ENCODE data around the gene WBP2. TPM values are rescaled to one million over a fixed set of nuclear protein-coding genes. Genes with fewer than 3 reads are reported as not detected.

Gene WBP2
- total RNA-seq, 1 donor from 2014 or later = 17.9 TPM

DNA sequence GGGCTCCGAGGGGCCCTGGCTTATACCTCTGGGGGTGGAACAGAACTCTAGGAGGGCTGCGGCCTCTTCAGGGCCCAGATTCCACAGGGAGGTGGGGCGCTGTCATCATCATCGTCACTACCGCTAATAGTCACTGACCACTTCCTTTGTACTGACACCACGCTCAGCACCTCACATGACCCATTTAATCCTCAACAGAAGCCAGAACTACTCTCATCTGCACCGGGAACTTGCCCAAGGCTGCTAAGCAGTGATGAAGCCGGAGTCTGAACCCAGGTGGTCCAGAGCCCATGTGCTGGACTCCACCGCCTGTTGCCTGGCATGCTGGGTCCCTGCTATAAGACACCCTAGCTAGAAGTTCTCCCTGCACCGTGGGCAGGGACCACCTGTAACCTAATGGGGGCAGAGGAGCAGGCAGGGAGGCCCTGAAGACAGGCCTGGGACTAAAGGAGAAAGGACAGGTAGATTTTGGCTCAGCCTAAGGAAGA is 22.9 kb downstream of the WBP2 start:
- Histone ChIP-seq H3K27me3 (ENCODE audit: control insufficient read depth, insufficient read depth, low read length) (no peaks in the 10 kb centered on the region), H3K36me3 (ENCODE audit: control insufficient read depth, insufficient read depth, low read length) (peaks cover 3% of the 10 kb centered on the region), H3K4me3 (ENCODE audit: low read depth, low read length) (no peak overlapping the region)
- FAIRE-seq (no peak), DNase-seq (ENCODE audit: low read depth) (peak; percentile 58)
- TF ChIP-seq, protein P1, sequence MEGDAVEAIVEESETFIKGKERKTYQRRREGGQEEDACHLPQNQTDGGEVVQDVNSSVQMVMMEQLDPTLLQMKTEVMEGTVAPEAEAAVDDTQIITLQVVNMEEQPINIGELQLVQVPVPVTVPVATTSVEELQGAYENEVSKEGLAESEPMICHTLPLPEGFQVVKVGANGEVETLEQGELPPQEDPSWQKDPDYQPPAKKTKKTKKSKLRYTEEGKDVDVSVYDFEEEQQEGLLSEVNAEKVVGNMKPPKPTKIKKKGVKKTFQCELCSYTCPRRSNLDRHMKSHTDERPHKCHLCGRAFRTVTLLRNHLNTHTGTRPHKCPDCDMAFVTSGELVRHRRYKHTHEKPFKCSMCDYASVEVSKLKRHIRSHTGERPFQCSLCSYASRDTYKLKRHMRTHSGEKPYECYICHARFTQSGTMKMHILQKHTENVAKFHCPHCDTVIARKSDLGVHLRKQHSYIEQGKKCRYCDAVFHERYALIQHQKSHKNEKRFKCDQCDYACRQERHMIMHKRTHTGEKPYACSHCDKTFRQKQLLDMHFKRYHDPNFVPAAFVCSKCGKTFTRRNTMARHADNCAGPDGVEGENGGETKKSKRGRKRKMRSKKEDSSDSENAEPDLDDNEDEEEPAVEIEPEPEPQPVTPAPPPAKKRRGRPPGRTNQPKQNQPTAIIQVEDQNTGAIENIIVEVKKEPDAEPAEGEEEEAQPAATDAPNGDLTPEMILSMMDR (IDR thresholded peaks at IDR 0.05; ENCODE audit: insufficient read depth, low read length, severe bottlenecking) = no peak

DNA sequence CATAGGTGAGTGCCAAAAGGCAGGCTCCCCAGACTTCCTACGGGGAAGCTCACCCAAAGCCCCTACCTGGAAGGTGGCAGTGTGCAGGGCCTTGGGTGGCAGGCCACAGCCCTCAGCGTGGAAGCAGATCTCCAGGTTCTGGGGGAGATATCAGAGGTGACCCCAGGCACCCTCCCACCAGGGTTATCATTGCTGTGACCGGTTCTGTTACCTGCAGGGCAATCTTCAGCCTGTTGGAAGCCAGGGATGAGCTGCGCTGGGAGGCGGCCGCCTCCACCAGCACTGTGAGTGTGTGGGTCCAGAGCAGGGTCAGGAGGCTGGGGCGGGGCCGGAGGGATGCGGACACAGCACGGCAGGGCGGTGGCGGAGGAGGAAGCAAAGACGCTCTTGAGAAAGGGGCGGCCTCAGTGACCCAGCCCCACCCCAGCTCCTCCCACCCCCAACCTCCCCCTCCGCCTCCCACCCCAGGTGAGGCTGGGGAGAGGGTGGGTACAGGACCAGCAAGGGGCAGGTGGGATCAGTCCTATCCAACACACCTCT is 24.0 kb downstream of the WBP2 start:
- DNase-seq (ENCODE audit: low read depth) = no peak
- TF ChIP-seq, protein P1 (IDR thresholded peaks at IDR 0.05; ENCODE audit: insufficient read depth, low read length, severe bottlenecking) = no peak
- peaks cover 3% of the 10 kb centered on the region for H3K36me3 ChIP-seq (ENCODE audit: control insufficient read depth, insufficient read depth, low read length)

DNA sequence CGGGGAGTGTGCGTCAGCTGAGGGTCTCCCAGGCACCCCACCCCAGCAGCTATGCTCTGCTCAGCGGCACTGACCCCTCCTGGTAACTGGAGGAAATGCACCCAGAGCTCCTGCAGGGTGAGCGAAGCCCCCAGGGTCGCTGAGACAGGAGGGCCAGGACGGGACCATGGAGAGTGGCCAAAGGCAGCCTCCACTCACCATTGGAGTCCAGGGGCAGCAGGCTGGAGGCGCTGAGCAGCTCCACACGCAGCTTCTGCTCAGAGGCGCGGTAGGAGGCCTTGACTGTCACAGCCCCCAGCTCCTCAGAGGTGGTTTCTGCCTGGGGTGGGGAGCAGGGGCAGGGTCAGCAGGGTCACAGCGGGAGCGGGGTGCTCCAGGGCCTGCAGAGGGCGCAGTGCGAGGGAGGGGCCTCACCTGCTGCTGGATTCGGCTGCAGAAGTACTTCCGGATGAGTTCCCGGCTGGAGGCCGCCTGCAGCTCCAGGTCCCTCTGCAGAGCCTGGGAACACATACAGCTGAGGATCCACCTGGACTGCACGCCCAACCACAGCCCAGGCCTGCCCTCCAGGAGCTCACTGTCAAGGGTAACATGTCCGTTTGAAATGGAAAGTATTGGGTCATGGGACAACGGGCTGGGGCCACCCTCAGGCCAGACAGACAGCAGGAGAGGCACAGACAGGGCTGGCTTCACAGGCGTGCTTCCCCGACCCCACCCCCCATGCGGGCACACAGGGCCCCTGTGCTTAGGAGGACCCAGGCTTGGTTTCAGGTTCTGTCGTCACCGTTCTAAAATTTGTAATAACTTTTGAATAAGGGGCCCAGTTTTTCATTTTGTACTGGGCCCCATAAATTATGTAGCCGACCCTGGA is 24.7 kb downstream of the WBP2 start:
- H3K27me3 ChIP-seq (ENCODE audit: control insufficient read depth, insufficient read depth, low read length) = no peaks in the 10 kb centered on the region
- H3K36me3 ChIP-seq (ENCODE audit: control insufficient read depth, insufficient read depth, low read length) = peaks cover 3% of the 10 kb centered on the region
- no peak overlapping the region for H3K4me3 ChIP-seq (ENCODE audit: low read depth, low read length)
- DNase-seq (ENCODE audit: low read depth) = no peak
- TF ChIP-seq, protein P1 (IDR thresholded peaks at IDR 0.05; ENCODE audit: insufficient read depth, low read length, severe bottlenecking) = peak; percentile 62
- no peak for FAIRE-seq

More for the DNA sequence above, 24.0 kb downstream of the WBP2 start:
- no peak for FAIRE-seq
- H3K4me3 ChIP-seq (ENCODE audit: low read depth, low read length) = no peak overlapping the region
- H3K27me3 ChIP-seq (ENCODE audit: control insufficient read depth, insufficient read depth, low read length) = no peaks in the 10 kb centered on the region

DNA sequence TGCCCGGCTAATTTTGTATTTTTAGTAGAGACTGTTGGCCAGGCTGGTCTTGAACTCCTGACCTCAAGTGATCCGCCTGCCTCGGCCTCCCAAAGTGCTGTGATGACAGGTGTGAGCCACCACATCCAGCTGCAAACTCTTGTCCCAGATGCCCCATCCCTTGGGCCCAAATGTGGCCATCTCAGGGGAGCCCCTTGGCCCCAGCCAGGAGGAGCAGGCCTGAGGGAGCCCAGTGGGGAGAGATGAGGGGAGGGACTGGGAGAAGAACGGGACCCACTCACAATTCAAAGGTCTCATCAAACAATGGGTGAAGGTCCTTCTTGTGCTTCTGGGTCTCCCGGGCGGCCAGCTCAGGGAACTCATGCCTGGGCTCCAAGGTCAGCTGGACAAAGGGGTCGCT is 25.4 kb downstream of the WBP2 start:
- DNase-seq (ENCODE audit: low read depth) = no peak
- FAIRE-seq = no peak
- H3K36me3 ChIP-seq (ENCODE audit: control insufficient read depth, insufficient read depth, low read length) = peaks cover 3% of the 10 kb centered on the region
- no peak overlapping the region for H3K4me3 ChIP-seq (ENCODE audit: low read depth, low read length)
- TF ChIP-seq, protein P1 (IDR thresholded peaks at IDR 0.05; ENCODE audit: insufficient read depth, low read length, severe bottlenecking) = no peak
- H3K27me3 ChIP-seq (ENCODE audit: control insufficient read depth, insufficient read depth, low read length) = no peaks in the 10 kb centered on the region

DNA sequence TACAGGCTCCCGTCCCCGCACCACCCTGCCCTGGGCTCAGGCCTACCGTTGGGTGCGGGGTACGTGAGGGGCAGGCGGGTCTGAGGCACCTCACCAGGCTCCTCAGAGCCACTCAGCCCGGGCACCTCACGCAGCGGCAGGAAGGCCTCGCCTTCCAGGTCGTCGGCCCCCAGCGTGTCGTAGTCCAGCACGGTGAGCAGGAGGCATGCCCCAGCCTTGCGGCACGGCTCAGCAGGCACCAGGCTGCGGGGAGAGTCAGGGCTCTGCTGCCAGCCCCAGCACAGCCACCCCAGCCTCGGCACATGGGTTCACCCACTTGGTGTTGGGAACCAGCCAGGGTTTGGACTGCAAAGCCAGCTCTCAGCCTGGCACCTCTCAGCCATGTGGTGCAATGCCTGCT is 26.4 kb downstream of the WBP2 start:
- TF ChIP-seq, protein P1 (IDR thresholded peaks at IDR 0.05; ENCODE audit: insufficient read depth, low read length, severe bottlenecking) = no peak
- H3K27me3 ChIP-seq (ENCODE audit: control insufficient read depth, insufficient read depth, low read length) = no peaks in the 10 kb centered on the region
- H3K4me3 ChIP-seq (ENCODE audit: low read depth, low read length) = no peak overlapping the region
- FAIRE-seq = no peak
- no peak for DNase-seq (ENCODE audit: low read depth)
- peaks cover 4% of the 10 kb centered on the region for H3K36me3 ChIP-seq (ENCODE audit: control insufficient read depth, insufficient read depth, low read length)

Measured in bronchial epithelial cell (primary cell).